Fibroblast of lung (primary cell): ENCODE results near the gene JAZF1. TPM values are rescaled to one million over a fixed set of nuclear protein-coding genes. Genes with fewer than 3 reads are reported as not detected.
A peak's percentile ranks its signal among the peaks of the same experiment; 100 is the strongest.

ENCODE experiments used
- DNase-seq, 2 donors: peaks; one replicate each; pipeline versions ENCODE4 v3.0.0 to v3.0.0-alpha.2; 2010; ENCODE audit warnings: low read depth in 2 of 2
- H2AFZ ChIP-seq: 2 replicates; pipeline ENCODE4 v1.5.1; 2012; ENCODE audit warnings: low read length, control low read depth, inconsistent platforms
- H3K27ac ChIP-seq: 2 replicates; pipeline ENCODE4 v1.5.1; 2011; ENCODE audit warnings: low read length, control low read depth; ENCODE audit not compliant: insufficient read depth
- H3K27me3 ChIP-seq: 2 replicates; pipeline ENCODE4 v1.5.1; 2011; ENCODE audit warnings: mild to moderate bottlenecking, low read length; ENCODE audit not compliant: control insufficient read depth, insufficient read depth
- H3K36me3 ChIP-seq: 2 replicates; pipeline ENCODE4 v1.5.1; 2011; ENCODE audit warnings: low read length; ENCODE audit not compliant: control insufficient read depth, insufficient read depth
- H3K4me1 ChIP-seq: 2 replicates; pipeline ENCODE4 v1.5.1; 2011; ENCODE audit warnings: low read length; ENCODE audit not compliant: control insufficient read depth, insufficient read depth; ENCODE audit errors: extremely low read depth
- H3K4me2 ChIP-seq: 2 replicates; pipeline ENCODE4 v1.5.1; 2011; ENCODE audit warnings: low read length, control low read depth; ENCODE audit not compliant: insufficient read depth; ENCODE audit errors: extremely low read depth
- H3K4me3 ChIP-seq, 4 experiments: fragments of 200-600 bp in 1 of 4; sonication (generic) in 1 of 4; replicated peaks in 1 of 4; 2 replicates each; pipeline ENCODE4 v1.5.1; 2011 to 2016; ENCODE audit warnings: low read length in 4 of 4, low read depth in 3 of 4, mild to moderate bottlenecking in 3 of 4, control low read depth in 2 of 4, inconsistent platforms in 1 of 4, mixed read lengths in 1 of 4; ENCODE audit not compliant: insufficient read depth in 1 of 4; ENCODE audit errors: control extremely low read depth in 1 of 4
- H3K79me2 ChIP-seq: 2 replicates; pipeline ENCODE4 v1.5.1; 2012; ENCODE audit warnings: mild to moderate bottlenecking, low read length, inconsistent platforms; ENCODE audit not compliant: control insufficient read depth, insufficient read depth
- H3K9ac ChIP-seq: 2 replicates; pipeline ENCODE4 v1.5.1; 2011; ENCODE audit warnings: mild to moderate bottlenecking, low read length, control low read depth; ENCODE audit not compliant: insufficient read depth
- H3K9me3 ChIP-seq: 2 replicates; pipeline ENCODE4 v1.5.1; 2012; ENCODE audit warnings: low read depth, low read length; ENCODE audit not compliant: control insufficient read depth, insufficient read depth
- H4K20me1 ChIP-seq: 2 replicates; pipeline ENCODE4 v1.5.1; 2011; ENCODE audit warnings: low read length; ENCODE audit not compliant: control insufficient read depth, insufficient read depth; ENCODE audit errors: extremely low read depth
- EZH2 ChIP-seq: IDR thresholded peaks from 2 replicates; pipeline ENCODE4 v1.5.1; 2012; ENCODE audit warnings: low read length, control low read depth, mild to moderate bottlenecking; ENCODE audit errors: missing control alignments
- polyA plus RNA-seq, 2 donors: library from polyadenylated mRNA; depleted of rRNA in 1 of 2; stranded (reverse) in 1 of 2; unstranded in 1 of 2; fragments of >200 nt; gene quantifications; 2 replicates each; pipeline ENCODE4 v1.2.1, GENCODE V29; 2011 to 2012; ENCODE audit warnings: missing spikeins in 1 of 2
- total RNA-seq: library from RNA; depleted of rRNA; stranded (reverse); fragments of >200 nt; gene quantifications from 2 replicates; pipeline ENCODE4 v1.2.1, GENCODE V29; 2014
- TF ChIP-seq, protein P1 (sequence below), 2 donors: IDR thresholded peaks in 1 of 2; conservative IDR thresholded peaks in 1 of 2; 1 replicate in 1 of 2; 2 replicates in 1 of 2; pipeline ENCODE4 v1.5.1; 2011 to 2012; ENCODE audit warnings: low read length in 2 of 2, control low read depth in 1 of 2, inconsistent platforms in 1 of 2, low read depth in 1 of 2, mild to moderate bottlenecking in 1 of 2

The JAZF1 gene
- total and polyA plus RNA-seq, 2 donors (not counting 1 experiment from before 2014, with no cell fraction given), result 9.1 to 9.3 TPM

DNA sequence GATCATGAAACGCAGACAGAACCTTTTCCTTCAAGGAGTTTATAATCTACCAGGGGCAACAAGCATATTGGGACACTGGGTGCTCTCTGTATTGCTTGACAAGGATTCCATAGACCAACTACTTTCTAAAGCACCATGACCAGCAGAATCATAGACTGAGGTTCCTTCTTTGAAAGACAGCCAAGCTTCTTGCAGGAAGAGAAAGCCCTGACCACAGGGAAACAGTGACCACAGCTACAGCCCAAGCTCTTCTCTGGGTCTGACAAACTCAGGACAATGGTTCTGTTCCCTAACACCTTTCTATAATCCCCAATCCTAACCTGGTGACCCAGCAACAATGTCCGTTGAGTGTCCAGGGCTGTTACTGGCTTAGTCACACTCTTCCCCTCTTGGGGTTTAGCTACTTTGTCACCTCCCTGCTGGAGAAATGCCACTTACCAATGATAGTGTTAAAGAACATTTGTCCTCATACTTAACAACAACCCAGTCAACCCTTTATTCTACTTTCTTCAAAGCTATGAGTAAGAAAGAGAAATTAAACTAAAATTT, 155.7 kb downstream of the JAZF1 start:
- no peaks in the 10 kb centered on the region for H3K27me3 ChIP-seq
- H3K27ac ChIP-seq, result no peak overlapping the region
- H3K79me2 ChIP-seq, result no peaks in the 10 kb centered on the region
- H3K36me3 ChIP-seq, result no peaks in the 10 kb centered on the region
- no peak overlapping the region for H2AFZ ChIP-seq
- TF ChIP-seq, protein P1, sequence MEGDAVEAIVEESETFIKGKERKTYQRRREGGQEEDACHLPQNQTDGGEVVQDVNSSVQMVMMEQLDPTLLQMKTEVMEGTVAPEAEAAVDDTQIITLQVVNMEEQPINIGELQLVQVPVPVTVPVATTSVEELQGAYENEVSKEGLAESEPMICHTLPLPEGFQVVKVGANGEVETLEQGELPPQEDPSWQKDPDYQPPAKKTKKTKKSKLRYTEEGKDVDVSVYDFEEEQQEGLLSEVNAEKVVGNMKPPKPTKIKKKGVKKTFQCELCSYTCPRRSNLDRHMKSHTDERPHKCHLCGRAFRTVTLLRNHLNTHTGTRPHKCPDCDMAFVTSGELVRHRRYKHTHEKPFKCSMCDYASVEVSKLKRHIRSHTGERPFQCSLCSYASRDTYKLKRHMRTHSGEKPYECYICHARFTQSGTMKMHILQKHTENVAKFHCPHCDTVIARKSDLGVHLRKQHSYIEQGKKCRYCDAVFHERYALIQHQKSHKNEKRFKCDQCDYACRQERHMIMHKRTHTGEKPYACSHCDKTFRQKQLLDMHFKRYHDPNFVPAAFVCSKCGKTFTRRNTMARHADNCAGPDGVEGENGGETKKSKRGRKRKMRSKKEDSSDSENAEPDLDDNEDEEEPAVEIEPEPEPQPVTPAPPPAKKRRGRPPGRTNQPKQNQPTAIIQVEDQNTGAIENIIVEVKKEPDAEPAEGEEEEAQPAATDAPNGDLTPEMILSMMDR (conservative IDR thresholded peaks at IDR 0.05 in 1 of 2, IDR thresholded peaks at IDR 0.05 in 1 of 2; ENCODE audit: low read depth in 1 of 2, low read length in 2 of 2), result no peak
- no peak for TF ChIP-seq EZH2
- peak in 1 of 2 donors; percentile 45 for DNase-seq
- H3K4me2 ChIP-seq, result no peak overlapping the region
- no peaks in the 10 kb centered on the region for H3K4me1 ChIP-seq
- H3K9ac ChIP-seq, result no peak overlapping the region
- H3K9me3 ChIP-seq, result no peaks in the 10 kb centered on the region
- H4K20me1 ChIP-seq, result no peaks in the 10 kb centered on the region
- no peak overlapping the region for H3K4me3 ChIP-seq

GRCh38 chr7:28020302-28020940, 160.2 kb downstream of the JAZF1 start:
- DNase-seq, result peak; percentile 65 to 86
- Histone ChIP-seq H3K4me3 (no peak overlapping the region), H3K9me3 (no peaks in the 10 kb centered on the region), H3K27ac (no peak overlapping the region), H2AFZ (peak overlapping the region; percentile 41), H3K9ac (no peak overlapping the region), H4K20me1 (no peaks in the 10 kb centered on the region), H3K27me3 (no peaks in the 10 kb centered on the region), H3K79me2 (no peaks in the 10 kb centered on the region), H3K4me1 (no peaks in the 10 kb centered on the region), H3K36me3 (no peaks in the 10 kb centered on the region), H3K4me2 (no peak overlapping the region)
- TF ChIP-seq, protein P1 (conservative IDR thresholded peaks at IDR 0.05 in 1 of 2, IDR thresholded peaks at IDR 0.05 in 1 of 2; ENCODE audit: low read depth in 1 of 2, low read length in 2 of 2), result peak; percentile 79 to 91
- TF ChIP-seq EZH2, result no peak

GRCh38 chr7:28018856-28019465, 161.6 kb downstream of the JAZF1 start:
- Histone ChIP-seq H2AFZ (no peak overlapping the region), H3K9me3 (no peaks in the 10 kb centered on the region), H3K27me3 (no peaks in the 10 kb centered on the region), H4K20me1 (no peaks in the 10 kb centered on the region), H3K4me2 (no peak overlapping the region), H3K27ac (no peak overlapping the region), H3K4me3 (no peak overlapping the region), H3K4me1 (no peaks in the 10 kb centered on the region), H3K36me3 (no peaks in the 10 kb centered on the region), H3K9ac (no peak overlapping the region), H3K79me2 (no peaks in the 10 kb centered on the region)
- TF ChIP-seq EZH2, result no peak
- TF ChIP-seq, protein P1 (conservative IDR thresholded peaks at IDR 0.05 in 1 of 2, IDR thresholded peaks at IDR 0.05 in 1 of 2; ENCODE audit: low read depth in 1 of 2, low read length in 2 of 2), result no peak
- peak in 1 of 2 donors; percentile 40 for DNase-seq
